Camera-type eye (tissue), 1 donor: ENCODE measurements around the gene C16orf92. TPM values are rescaled to one million over a fixed set of nuclear protein-coding genes. Genes with fewer than 3 reads are reported as not detected.

Experiments used
- total RNA-seq: library from RNA; depleted of rRNA; stranded (reverse); fragments of >200 nt; gene quantifications from one replicate; pipeline ENCODE4 v1.2.3, GENCODE V29; 2014

C16orf92 gene
- not detected for total RNA-seq

GRCh38 chr16:30022887-30023286 is at the start of gene C16orf92:
Gene C16orf92 (plus strand): TSS chr16:30023198. CDS start chr16:30023341, 143 bp downstream.

GRCh38 chr16:29973384-29974246 is 49.4 kb upstream of the C16orf92 start, which contains the start of gene TAOK2:
Gene TAOK2 (plus strand): TSS chr16:29973868. CDS start chr16:29977773, 3,905 bp downstream.

GRCh38 chr16:29995324-29995910 is 27.6 kb upstream of the C16orf92 start, which contains the start of gene HIRIP3:
Gene HIRIP3 (minus strand): TSS chr16:29995617. CDS start chr16:29995605, 12 bp downstream.

GRCh38 chr16:29995911-29996765 is 26.9 kb upstream of the C16orf92 start, which contains the start of gene INO80E:
Gene INO80E (plus strand): TSS chr16:29996241. CDS start chr16:29996311, 70 bp downstream.

GRCh38 chr16:30010844-30011713 is 11.9 kb upstream of the C16orf92 start, which contains the start of gene DOC2A:
Gene DOC2A (minus strand): TSS chr16:30011027. CDS start chr16:30010222, 805 bp downstream.

GRCh38 chr16:30030841-30031413 is 7.9 kb downstream of the C16orf92 start, which contains the start of gene TLCD3B:
Gene TLCD3B (minus strand): TSS chr16:30031271. CDS start chr16:30030527, 744 bp downstream.

GRCh38 chr16:30065102-30065942 is 42.3 kb downstream of the C16orf92 start, which contains the start of gene ALDOA:
Gene ALDOA (plus strand): TSS chr16:30065760. CDS start chr16:30066898, 1,138 bp downstream.

Other genes with a start within 250 kb of the C16orf92 start
- gene ZG16, start 244.9 kb upstream of the C16orf92 start, total RNA-seq, result not detected
- gene KIF22, start 232.4 kb upstream of the C16orf92 start, total RNA-seq, result 42.3 TPM
- gene MAZ, start 216.7 kb upstream of the C16orf92 start, total RNA-seq, result 112 TPM
- 32.2 TPM for gene PRRT2, start 211.0 kb upstream of the C16orf92 start, total RNA-seq
- gene PAGR1, start 207.0 kb upstream of the C16orf92 start, total RNA-seq, result 62.8 TPM
- 24.2 TPM for gene MVP, start 202.7 kb upstream of the C16orf92 start, total RNA-seq
- gene CDIPT, start 160.0 kb upstream of the C16orf92 start, total RNA-seq, result 85.7 TPM
- gene SEZ6L2, start 123.6 kb upstream of the C16orf92 start, total RNA-seq, result 37.9 TPM
- gene ASPHD1, start 122.7 kb upstream of the C16orf92 start, total RNA-seq, result 4.8 TPM
- gene KCTD13, start 97.0 kb upstream of the C16orf92 start, total RNA-seq, result 29.2 TPM
- gene TMEM219, start 61.1 kb upstream of the C16orf92 start, total RNA-seq, result 30.3 TPM
- gene TAOK2, start 49.3 kb upstream of the C16orf92 start, total RNA-seq, result 56.0 TPM
- gene HIRIP3, start 27.6 kb upstream of the C16orf92 start, total RNA-seq, result 23.4 TPM
- gene INO80E, start 27.0 kb upstream of the C16orf92 start, total RNA-seq, result 72.5 TPM
- gene DOC2A, start 12.2 kb upstream of the C16orf92 start, total RNA-seq, result 2.7 TPM
- 39.7 TPM for gene TLCD3B, start 8.1 kb downstream of the C16orf92 start, total RNA-seq
- 426 TPM for gene ALDOA, start 42.6 kb downstream of the C16orf92 start, total RNA-seq
- gene PPP4C, start 52.8 kb downstream of the C16orf92 start, total RNA-seq, result 70.4 TPM
- 0.66 TPM for gene TBX6, start 68.7 kb downstream of the C16orf92 start, total RNA-seq
- 45.2 TPM for gene YPEL3, start 73.0 kb downstream of the C16orf92 start, total RNA-seq
- gene GDPD3, start 90.3 kb downstream of the C16orf92 start, total RNA-seq, result 2.1 TPM
- gene MAPK3, start 100.0 kb downstream of the C16orf92 start, total RNA-seq, result 31.3 TPM
- 13.0 TPM for gene CORO1A, start 160.4 kb downstream of the C16orf92 start, total RNA-seq
- 50.9 TPM for gene BOLA2B, start 170.5 kb downstream of the C16orf92 start, total RNA-seq
- gene SLX1A, start 170.7 kb downstream of the C16orf92 start, total RNA-seq, result 11.5 TPM
- gene SULT1A3, start 176.1 kb downstream of the C16orf92 start, total RNA-seq, result 10.4 TPM
- not detected for gene NPIPB13, start 225.3 kb downstream of the C16orf92 start, total RNA-seq